ENCODE results near the gene ATXN10. TPM values are rescaled to one million over a fixed set of nuclear protein-coding genes. Genes with fewer than 3 reads are reported as not detected.

ATXN10 gene
- total and polyA plus RNA-seq, 4 experiments from 2014 or later: 61.8 to 102 (median 76.3) TPM

- H3K4me3 ChIP-seq (ENCODE audit: low read length in 2 of 2): no peak overlapping the region
- no peaks in the 10 kb centered on the region for H3K36me3 ChIP-seq (ENCODE audit: insufficient read depth, low read length)
- H3K4me1 ChIP-seq (ENCODE audit: insufficient read depth, low read length): no peaks in the 10 kb centered on the region
- ChIA-PET POLR2A (ENCODE audit: partially characterized antibody) (no interaction called here), CTCF (ENCODE audit: partially characterized antibody) (no interaction called here)
- H3K27ac ChIP-seq (ENCODE audit: low read depth, low read length): no peak overlapping the region
- intact Hi-C loops (cut with micrococcal nuclease): no loop called here
- Mint-ChIP-seq H3K36me3 (no peaks in the 10 kb centered on the region), H3K4me3 (no peak overlapping the region), H3K4me1 (no peaks in the 10 kb centered on the region), H3K27ac (no peak overlapping the region), H3K9me3 (no peaks in the 10 kb centered on the region), H3K27me3 (peaks cover 25 to 39% of the 10 kb centered on the region in 2 donors)
- no peak for DNase-seq
- H3K27me3 ChIP-seq (ENCODE audit: insufficient read depth, low read length): no peaks in the 10 kb centered on the region
- H3K9me3 ChIP-seq (ENCODE audit: control insufficient read depth in 1 of 2, low read length in 2 of 2): no peaks in the 10 kb centered on the region
Observed at GRCh38 chr22:45629469-45630089, 42.1 kb upstream of the ATXN10 start.

- ChIA-PET CTCF (ENCODE audit: partially characterized antibody) (interaction anchor here (1.2 kb wide), 1 partner anchor 14 kb away, joined by 5 read pairs; no protein-coding TSS in a partner anchor), POLR2A (ENCODE audit: partially characterized antibody) (no interaction called here)
- H3K4me3 ChIP-seq (ENCODE audit: low read length in 2 of 2): no peak overlapping the region
- no peak overlapping the region for H3K27ac ChIP-seq (ENCODE audit: low read depth, low read length)
- Mint-ChIP-seq H3K4me1 (no peaks in the 10 kb centered on the region), H3K27ac (no peak overlapping the region), H3K9me3 (no peaks in the 10 kb centered on the region), H3K4me3 (no peak overlapping the region), H3K27me3 (peaks cover 26 to 38% of the 10 kb centered on the region in 2 donors), H3K36me3 (no peaks in the 10 kb centered on the region)
- no peaks in the 10 kb centered on the region for H3K4me1 ChIP-seq (ENCODE audit: insufficient read depth, low read length)
- no peaks in the 10 kb centered on the region for H3K27me3 ChIP-seq (ENCODE audit: insufficient read depth, low read length)
- intact Hi-C loops (cut with micrococcal nuclease): no loop called here
- DNase-seq: no peak
- H3K36me3 ChIP-seq (ENCODE audit: insufficient read depth, low read length): no peaks in the 10 kb centered on the region
- H3K9me3 ChIP-seq (ENCODE audit: control insufficient read depth in 1 of 2, low read length in 2 of 2): no peaks in the 10 kb centered on the region
Observed at GRCh38 chr22:45630436-45630835, 41.2 kb upstream of the ATXN10 start.

GRCh38 chr22:45631140-45631840, 40.3 kb upstream of the ATXN10 start:
- Histone ChIP-seq H3K9me3 (ENCODE audit: control insufficient read depth in 1 of 2, low read length in 2 of 2) (no peaks in the 10 kb centered on the region), H3K4me3 (ENCODE audit: low read length in 2 of 2) (no peak overlapping the region), H3K4me1 (ENCODE audit: insufficient read depth, low read length) (no peaks in the 10 kb centered on the region), H3K27ac (ENCODE audit: low read depth, low read length) (no peak overlapping the region), H3K36me3 (ENCODE audit: insufficient read depth, low read length) (no peaks in the 10 kb centered on the region), H3K27me3 (ENCODE audit: insufficient read depth, low read length) (no peaks in the 10 kb centered on the region)
- H3K27me3 Mint-ChIP-seq: peaks cover 24 to 40% of the 10 kb centered on the region in 2 donors
- no peaks in the 10 kb centered on the region for H3K4me1 Mint-ChIP-seq
- H3K9me3 Mint-ChIP-seq: no peaks in the 10 kb centered on the region
- no peak overlapping the region for H3K4me3 Mint-ChIP-seq
- POLR2A ChIA-PET (ENCODE audit: partially characterized antibody): no interaction called here
- DNase-seq: no peak
- CTCF ChIA-PET (ENCODE audit: partially characterized antibody): interaction anchor here (1.2 kb wide), 1 partner anchor 13 kb away, joined by 5 read pairs; no protein-coding TSS in a partner anchor
- intact Hi-C loops (cut with micrococcal nuclease): no loop called here
- no peaks in the 10 kb centered on the region for H3K36me3 Mint-ChIP-seq
- no peak overlapping the region for H3K27ac Mint-ChIP-seq

GRCh38 chr22:45631841-45632238, 39.8 kb upstream of the ATXN10 start:
- no peak overlapping the region for H3K27ac ChIP-seq (ENCODE audit: low read depth, low read length)
- no peaks in the 10 kb centered on the region for H3K9me3 ChIP-seq (ENCODE audit: control insufficient read depth in 1 of 2, low read length in 2 of 2)
- H3K27me3 Mint-ChIP-seq: peaks cover 22 to 42% of the 10 kb centered on the region in 2 donors
- H3K4me3 Mint-ChIP-seq: no peak overlapping the region
- no peaks in the 10 kb centered on the region for H3K36me3 Mint-ChIP-seq
- H3K9me3 Mint-ChIP-seq: no peaks in the 10 kb centered on the region
- H3K4me3 ChIP-seq (ENCODE audit: low read length in 2 of 2): no peak overlapping the region
- no peaks in the 10 kb centered on the region for H3K36me3 ChIP-seq (ENCODE audit: insufficient read depth, low read length)
- no peaks in the 10 kb centered on the region for H3K4me1 Mint-ChIP-seq
- POLR2A ChIA-PET (ENCODE audit: partially characterized antibody): no interaction called here
- no peaks in the 10 kb centered on the region for H3K4me1 ChIP-seq (ENCODE audit: insufficient read depth, low read length)
- no peaks in the 10 kb centered on the region for H3K27me3 ChIP-seq (ENCODE audit: insufficient read depth, low read length)
- CTCF ChIA-PET (ENCODE audit: partially characterized antibody): no interaction called here
- H3K27ac Mint-ChIP-seq: no peak overlapping the region
- intact Hi-C loops (cut with micrococcal nuclease): no loop called here
- no peak for DNase-seq

GRCh38 chr22:45632791-45633515, 38.7 kb upstream of the ATXN10 start:
- ChIA-PET POLR2A (ENCODE audit: partially characterized antibody) (no interaction called here), CTCF (ENCODE audit: partially characterized antibody) (no interaction called here)
- H3K27ac ChIP-seq (ENCODE audit: low read depth, low read length): no peak overlapping the region
- no peaks in the 10 kb centered on the region for H3K27me3 ChIP-seq (ENCODE audit: insufficient read depth, low read length)
- no peak for DNase-seq
- H3K36me3 ChIP-seq (ENCODE audit: insufficient read depth, low read length): no peaks in the 10 kb centered on the region
- Mint-ChIP-seq H3K27me3 (peaks cover 24 to 40% of the 10 kb centered on the region in 2 donors), H3K27ac (no peak overlapping the region), H3K4me1 (no peaks in the 10 kb centered on the region), H3K4me3 (no peak overlapping the region), H3K9me3 (no peaks in the 10 kb centered on the region), H3K36me3 (no peaks in the 10 kb centered on the region)
- H3K4me1 ChIP-seq (ENCODE audit: insufficient read depth, low read length): no peaks in the 10 kb centered on the region
- no peak overlapping the region for H3K4me3 ChIP-seq (ENCODE audit: low read length in 2 of 2)
- intact Hi-C loops (cut with micrococcal nuclease): no loop called here
- no peaks in the 10 kb centered on the region for H3K9me3 ChIP-seq (ENCODE audit: control insufficient read depth in 1 of 2, low read length in 2 of 2)

GRCh38 chr22:45636683-45637082, 35.0 kb upstream of the ATXN10 start:
- Mint-ChIP-seq H3K27me3 (peaks cover 26 to 29% of the 10 kb centered on the region in 2 donors), H3K9me3 (no peaks in the 10 kb centered on the region), H3K4me1 (peaks cover 0 to 10% (median 5%) of the 10 kb centered on the region in 4 donors), H3K27ac (peak overlapping the region in 1 of 7 donors; percentile 21), H3K4me3 (no peak overlapping the region), H3K36me3 (no peaks in the 10 kb centered on the region)
- H3K36me3 ChIP-seq (ENCODE audit: insufficient read depth, low read length): no peaks in the 10 kb centered on the region
- no peak overlapping the region for H3K27ac ChIP-seq (ENCODE audit: low read depth, low read length)
- no peak for DNase-seq
- CTCF ChIA-PET (ENCODE audit: partially characterized antibody): interaction anchor here (2.1 kb wide), 1 partner anchor 8 kb away, joined by 4 read pairs; no protein-coding TSS in a partner anchor
- intact Hi-C loops (cut with micrococcal nuclease): no loop called here
- no peaks in the 10 kb centered on the region for H3K27me3 ChIP-seq (ENCODE audit: insufficient read depth, low read length)
- POLR2A ChIA-PET (ENCODE audit: partially characterized antibody): no interaction called here
- H3K4me3 ChIP-seq (ENCODE audit: low read length in 2 of 2): no peak overlapping the region
- no peaks in the 10 kb centered on the region for H3K4me1 ChIP-seq (ENCODE audit: insufficient read depth, low read length)
- H3K9me3 ChIP-seq (ENCODE audit: control insufficient read depth in 1 of 2, low read length in 2 of 2): no peaks in the 10 kb centered on the region

- Mint-ChIP-seq H3K27ac (no peak overlapping the region), H3K4me3 (no peak overlapping the region), H3K36me3 (no peaks in the 10 kb centered on the region), H3K9me3 (no peaks in the 10 kb centered on the region), H3K27me3 (peaks cover 16 to 24% of the 10 kb centered on the region in 2 donors), H3K4me1 (peaks cover 0 to 10% (median 5%) of the 10 kb centered on the region in 4 donors)
- Histone ChIP-seq H3K27ac (ENCODE audit: low read depth, low read length) (no peak overlapping the region), H3K4me1 (ENCODE audit: insufficient read depth, low read length) (no peaks in the 10 kb centered on the region), H3K9me3 (ENCODE audit: control insufficient read depth in 1 of 2, low read length in 2 of 2) (no peaks in the 10 kb centered on the region), H3K27me3 (ENCODE audit: insufficient read depth, low read length) (no peaks in the 10 kb centered on the region), H3K4me3 (ENCODE audit: low read length in 2 of 2) (no peak overlapping the region), H3K36me3 (ENCODE audit: insufficient read depth, low read length) (no peaks in the 10 kb centered on the region)
- CTCF ChIA-PET (ENCODE audit: partially characterized antibody): interaction anchor here (1.2 kb wide), 1 partner anchor 9 kb away, joined by 4 read pairs; no protein-coding TSS in a partner anchor
- DNase-seq: no peak
- intact Hi-C loops (cut with micrococcal nuclease): no loop called here
- POLR2A ChIA-PET (ENCODE audit: partially characterized antibody): no interaction called here
Observed at GRCh38 chr22:45638197-45638596, 33.4 kb upstream of the ATXN10 start.

Measured in CD4-positive, alpha-beta memory T cell (primary cell).